ENCODE data around the gene TRABD. TPM values are rescaled to one million over a fixed set of nuclear protein-coding genes. Genes with fewer than 3 reads are reported as not detected.

Gene TRABD
- total and polyA plus RNA-seq, 7 experiments from 2014 or later: 29.4 to 157 (median 106) TPM

DNA sequence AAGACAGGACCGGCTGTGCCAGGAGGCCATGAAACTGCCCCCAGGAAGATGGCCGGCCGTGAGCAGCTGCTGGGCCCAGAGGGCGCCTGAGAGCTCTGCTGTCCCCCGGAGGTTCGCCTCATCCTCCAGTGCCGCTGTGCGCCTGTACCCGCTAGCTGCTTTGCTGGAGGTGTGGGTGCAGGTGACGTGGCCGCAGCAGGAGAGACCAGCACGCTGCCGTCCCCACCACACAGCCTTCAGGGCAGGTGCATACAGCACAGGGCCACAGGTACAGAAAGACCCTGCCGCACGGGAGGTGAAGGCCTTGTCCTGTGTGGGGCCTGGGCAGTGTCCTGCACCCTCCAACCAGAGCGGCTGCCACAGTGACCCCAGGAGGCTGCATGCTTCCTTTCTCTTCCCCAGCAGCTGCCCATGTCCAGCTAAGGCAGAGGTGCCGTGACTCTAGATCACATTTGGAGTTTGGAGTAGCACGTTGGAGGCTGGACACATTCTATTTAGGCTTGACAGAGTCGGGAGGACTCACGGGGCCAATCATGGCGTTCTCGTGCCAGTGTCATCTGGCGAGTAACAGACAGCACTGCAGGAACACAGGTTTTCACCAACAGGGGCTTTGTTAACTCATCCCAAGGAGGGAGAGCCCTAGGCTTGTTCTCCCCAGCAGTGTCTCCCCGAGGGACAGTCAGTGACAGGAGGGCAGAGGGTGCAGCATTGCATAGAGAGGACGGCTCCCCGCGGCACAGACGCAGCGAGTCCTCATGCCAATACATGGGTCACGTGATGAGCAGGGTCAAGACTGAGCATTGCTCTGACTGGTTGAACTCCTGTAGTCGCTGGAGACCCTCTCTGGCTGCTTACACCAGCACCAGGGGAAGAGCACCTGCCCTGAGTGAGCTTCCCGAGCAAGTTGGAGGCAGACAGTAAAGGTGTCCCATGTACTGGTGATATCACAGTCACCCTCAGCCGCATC lies 33.9 kb upstream of the TRABD start:
- H3K27ac ChIP-seq (ENCODE audit: low read depth, low read length): no peak overlapping the region
- Mint-ChIP-seq H3K4me3 (no peak overlapping the region), H3K9me3 (no peaks in the 10 kb centered on the region), H3K4me1 (peaks cover 0 to 4% (median 0%) of the 10 kb centered on the region in 7 donors), H3K27me3 (peaks cover 0 to 3% (median 0%) of the 10 kb centered on the region in 5 donors), H3K36me3 (no peaks in the 10 kb centered on the region), H3K27ac (no peak overlapping the region)
- H3K4me1 ChIP-seq (ENCODE audit: control insufficient read depth in 2 of 2, insufficient read depth in 2 of 2, low read length in 2 of 2): no peaks in the 10 kb centered on the region
- H3K36me3 ChIP-seq (ENCODE audit: control insufficient read depth in 2 of 3, insufficient read depth in 3 of 3, low read length in 3 of 3): no peaks in the 10 kb centered on the region
- no peaks in the 10 kb centered on the region for H3K9me3 ChIP-seq (ENCODE audit: control insufficient read depth in 2 of 3, low read length in 3 of 3)
- ChIA-PET CTCF (no interaction called here), POLR2A (interaction anchor here (1.0 kb wide), 1 partner anchor 40 kb away, joined by 3 read pairs; no protein-coding TSS in a partner anchor)
- intact Hi-C loops (cut with micrococcal nuclease): no loop called here
- DNase-seq (no peak), ATAC-seq (no peak)
- no peaks in the 10 kb centered on the region for H3K27me3 ChIP-seq (ENCODE audit: control insufficient read depth in 2 of 2, insufficient read depth in 2 of 2, low read length in 2 of 2)
- H3K4me3 ChIP-seq (ENCODE audit: low read length): no peak overlapping the region

DNA sequence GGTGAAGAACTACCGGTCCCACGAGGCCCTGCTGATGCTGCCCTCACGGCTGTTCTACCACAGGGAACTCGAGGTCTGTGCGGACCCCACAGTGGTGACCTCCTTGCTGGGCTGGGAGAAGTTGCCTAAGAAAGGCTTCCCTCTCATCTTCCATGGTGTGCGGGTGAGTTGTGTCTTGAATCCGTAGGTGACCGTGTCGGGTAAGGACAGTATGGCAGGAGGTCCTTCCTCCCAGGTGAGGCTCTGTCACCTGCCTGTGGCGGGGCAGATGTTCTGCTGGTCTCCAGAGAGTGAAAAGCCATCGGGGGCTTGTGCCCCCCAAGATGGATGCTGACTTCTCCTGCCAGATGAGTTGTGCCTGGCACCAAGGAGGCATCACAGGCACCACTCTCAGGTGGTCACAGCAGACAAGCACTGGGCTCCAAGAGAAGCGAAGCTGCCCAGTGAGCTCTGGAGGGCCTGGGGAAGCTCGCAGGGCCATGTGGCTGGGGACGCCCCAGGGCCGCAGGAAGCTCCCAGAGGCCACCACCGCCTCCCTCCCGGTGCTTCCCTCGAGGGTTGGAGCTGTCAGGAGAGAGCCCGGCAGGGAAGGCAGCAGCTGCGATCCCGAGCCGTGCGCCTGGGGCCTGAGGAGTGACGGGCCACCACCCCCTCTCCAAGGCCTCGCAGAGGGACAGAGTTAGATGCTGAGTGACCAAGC lies 32.5 kb upstream of the TRABD start:
- POLR2A ChIA-PET: no interaction called here
- Mint-ChIP-seq H3K4me3 (no peak overlapping the region), H3K27ac (no peak overlapping the region), H3K9me3 (no peaks in the 10 kb centered on the region), H3K4me1 (peaks cover 0 to 4% (median 0%) of the 10 kb centered on the region in 7 donors), H3K36me3 (no peaks in the 10 kb centered on the region), H3K27me3 (peaks cover 0 to 6% (median 0%) of the 10 kb centered on the region in 5 donors)
- Histone ChIP-seq H3K27me3 (ENCODE audit: control insufficient read depth in 2 of 2, insufficient read depth in 2 of 2, low read length in 2 of 2) (no peaks in the 10 kb centered on the region), H3K4me1 (ENCODE audit: control insufficient read depth in 2 of 2, insufficient read depth in 2 of 2, low read length in 2 of 2) (no peaks in the 10 kb centered on the region), H3K27ac (ENCODE audit: low read depth, low read length) (no peak overlapping the region), H3K4me3 (ENCODE audit: low read length) (no peak overlapping the region), H3K36me3 (ENCODE audit: control insufficient read depth in 2 of 3, insufficient read depth in 3 of 3, low read length in 3 of 3) (no peaks in the 10 kb centered on the region), H3K9me3 (ENCODE audit: control insufficient read depth in 2 of 3, low read length in 3 of 3) (no peaks in the 10 kb centered on the region)
- CTCF ChIA-PET: no interaction called here
- intact Hi-C loops (cut with micrococcal nuclease): no loop called here
- DNase-seq: no peak
- no peak for ATAC-seq

DNA sequence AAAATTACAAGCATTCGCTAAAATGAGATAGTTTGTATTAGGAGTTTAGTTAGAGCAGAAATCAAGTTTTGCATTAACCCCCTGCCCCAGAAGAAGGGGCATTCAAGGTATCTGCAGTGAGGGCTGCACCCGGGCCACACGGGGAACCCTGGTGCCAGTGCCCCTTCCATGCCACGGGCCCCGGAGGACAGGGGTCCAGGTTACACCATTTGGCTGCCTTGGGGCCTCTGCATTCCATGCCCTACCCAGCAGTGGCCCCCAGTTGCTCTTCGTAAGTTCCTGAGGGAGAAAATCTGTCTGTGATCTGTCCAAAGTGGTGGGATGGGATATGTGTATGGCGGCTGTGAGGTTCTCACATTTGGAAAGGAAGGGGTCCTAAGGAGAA lies 32.0 kb upstream of the TRABD start:
- Histone ChIP-seq H3K36me3 (ENCODE audit: control insufficient read depth in 2 of 3, insufficient read depth in 3 of 3, low read length in 3 of 3) (no peaks in the 10 kb centered on the region), H3K4me3 (ENCODE audit: low read length) (no peak overlapping the region), H3K27me3 (ENCODE audit: control insufficient read depth in 2 of 2, insufficient read depth in 2 of 2, low read length in 2 of 2) (no peaks in the 10 kb centered on the region), H3K9me3 (ENCODE audit: control insufficient read depth in 2 of 3, low read length in 3 of 3) (no peaks in the 10 kb centered on the region), H3K4me1 (ENCODE audit: control insufficient read depth in 2 of 2, insufficient read depth in 2 of 2, low read length in 2 of 2) (no peaks in the 10 kb centered on the region), H3K27ac (ENCODE audit: low read depth, low read length) (no peak overlapping the region)
- no peaks in the 10 kb centered on the region for H3K36me3 Mint-ChIP-seq
- peaks cover 0 to 4% (median 0%) of the 10 kb centered on the region in 7 donors for H3K4me1 Mint-ChIP-seq
- H3K4me3 Mint-ChIP-seq: no peak overlapping the region
- intact Hi-C loops (cut with micrococcal nuclease): no loop called here
- peaks cover 0 to 10% (median 0%) of the 10 kb centered on the region in 5 donors for H3K27me3 Mint-ChIP-seq
- CTCF ChIA-PET: no interaction called here
- POLR2A ChIA-PET: no interaction called here
- H3K27ac Mint-ChIP-seq: no peak overlapping the region
- DNase-seq (no peak), ATAC-seq (no peak)
- no peaks in the 10 kb centered on the region for H3K9me3 Mint-ChIP-seq

DNA sequence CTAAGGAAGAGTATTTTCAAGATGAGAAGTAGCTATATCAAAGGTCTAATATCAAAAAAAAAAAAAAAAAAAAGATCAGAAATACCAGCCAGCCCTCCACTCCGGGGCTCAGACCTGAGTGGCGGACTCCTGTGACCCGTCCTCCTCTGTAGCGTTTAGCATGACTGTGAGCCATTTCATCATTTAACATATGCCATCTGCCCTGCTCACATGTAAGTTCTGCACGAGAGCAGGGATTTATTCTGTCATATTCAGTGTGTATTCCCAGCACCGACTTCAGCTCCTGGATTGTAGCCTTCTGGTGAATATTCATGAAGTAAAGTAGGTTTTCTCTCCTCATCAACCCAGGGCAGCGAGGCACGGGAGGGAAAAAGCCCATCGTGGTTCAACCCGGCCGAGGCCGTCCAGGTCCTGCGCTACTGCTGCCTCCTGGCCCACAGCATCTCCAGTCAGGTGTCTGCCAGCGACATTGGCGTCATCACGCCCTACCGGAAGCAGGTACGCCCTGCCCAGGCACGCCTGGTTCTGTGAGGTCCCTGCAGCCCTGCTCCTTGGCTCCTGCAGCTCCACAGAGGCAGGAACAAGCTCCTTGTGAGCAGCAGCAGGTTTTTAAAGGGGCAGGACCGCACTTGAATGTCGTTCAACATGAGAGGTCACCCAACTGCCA lies 27.9 kb upstream of the TRABD start:
- Mint-ChIP-seq H3K27me3 (peaks cover 4 to 10% (median 8%) of the 10 kb centered on the region in 5 donors), H3K27ac (no peak overlapping the region), H3K4me3 (no peak overlapping the region), H3K4me1 (no peaks in the 10 kb centered on the region), H3K36me3 (no peaks in the 10 kb centered on the region), H3K9me3 (peaks cover 0 to 2% (median 0%) of the 10 kb centered on the region in 11 donors)
- no peak overlapping the region for H3K4me3 ChIP-seq (ENCODE audit: low read length)
- no peak overlapping the region for H3K27ac ChIP-seq (ENCODE audit: low read depth, low read length)
- CTCF ChIA-PET: interaction anchor here (1.2 kb wide), 1 partner anchor 51 kb away, joined by 3 read pairs; no protein-coding TSS in a partner anchor
- no peaks in the 10 kb centered on the region for H3K4me1 ChIP-seq (ENCODE audit: control insufficient read depth in 2 of 2, insufficient read depth in 2 of 2, low read length in 2 of 2)
- H3K9me3 ChIP-seq (ENCODE audit: control insufficient read depth in 2 of 3, low read length in 3 of 3): no peaks in the 10 kb centered on the region
- POLR2A ChIA-PET: no interaction called here
- ATAC-seq: no peak
- intact Hi-C loops (cut with micrococcal nuclease): no loop called here
- DNase-seq: no peak
- H3K36me3 ChIP-seq (ENCODE audit: control insufficient read depth in 2 of 3, insufficient read depth in 3 of 3, low read length in 3 of 3): no peaks in the 10 kb centered on the region
- no peaks in the 10 kb centered on the region for H3K27me3 ChIP-seq (ENCODE audit: control insufficient read depth in 2 of 2, insufficient read depth in 2 of 2, low read length in 2 of 2)

DNA sequence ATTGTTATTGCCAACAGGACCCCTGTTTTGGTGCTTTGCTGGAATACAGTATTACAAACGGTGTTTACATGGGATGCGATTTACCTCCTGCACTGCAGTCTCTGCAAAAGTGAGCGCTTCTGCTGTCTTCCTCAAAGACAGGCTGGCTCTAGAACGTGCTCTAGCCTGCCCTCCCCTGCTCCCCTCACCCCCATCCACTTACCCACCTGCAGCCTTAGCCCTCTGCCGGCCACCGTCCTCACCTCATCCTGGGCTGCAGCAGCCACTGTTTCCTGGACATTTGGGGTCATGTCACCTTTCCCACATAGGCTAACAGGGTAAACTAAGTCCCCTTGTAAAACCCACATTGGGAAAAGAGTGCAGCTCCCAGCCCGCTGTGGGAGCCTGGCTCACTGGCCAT lies 24.8 kb upstream of the TRABD start:
- POLR2A ChIA-PET: interaction anchor here (0.5 kb wide), 1 partner anchor 82 kb away, joined by 3 read pairs; no protein-coding TSS in a partner anchor

DNA sequence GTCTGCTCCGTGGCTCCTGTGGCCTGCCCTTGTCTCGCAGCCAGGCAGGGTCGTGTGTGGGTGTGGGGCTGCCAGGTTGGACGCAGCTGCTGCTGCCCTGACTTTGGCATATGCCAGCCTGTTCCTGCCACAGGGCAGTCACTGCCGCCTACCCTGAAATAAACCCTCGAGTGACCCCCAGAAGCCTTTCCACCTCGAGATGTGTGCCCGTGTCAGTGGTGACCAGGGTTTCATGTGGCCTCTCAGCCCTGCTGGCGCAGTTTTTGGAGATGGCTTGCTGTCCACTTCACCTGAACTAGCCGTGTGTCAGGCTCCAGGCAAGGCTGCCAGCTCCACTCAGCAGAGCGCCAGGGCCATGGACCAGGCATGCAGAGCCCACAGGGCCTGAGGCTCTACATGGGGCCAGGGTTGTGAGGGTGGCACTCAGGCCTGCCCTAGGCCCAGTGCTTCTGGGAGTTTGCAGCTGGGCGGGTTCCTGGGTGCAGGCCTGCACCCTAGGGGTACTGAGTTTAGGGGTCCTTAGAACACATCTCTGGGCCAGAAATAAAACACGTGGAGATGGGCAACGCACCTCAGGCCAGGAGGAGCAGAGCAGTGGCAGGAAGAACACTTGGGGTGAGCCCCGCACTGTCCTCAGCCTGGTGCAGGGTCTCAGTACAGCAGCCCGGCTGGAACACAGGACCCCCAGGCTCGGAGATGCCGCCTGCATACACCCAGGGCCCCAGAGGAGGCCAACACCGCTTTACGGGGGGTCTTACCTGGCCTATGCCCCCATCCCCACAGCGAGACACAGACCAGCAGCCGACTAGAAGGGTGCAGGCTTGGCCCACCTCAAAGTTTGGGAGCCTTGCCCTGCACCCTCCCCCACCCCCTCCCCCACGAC lies 24.0 kb upstream of the TRABD start:
- H3K4me1 ChIP-seq (ENCODE audit: control insufficient read depth in 2 of 2, insufficient read depth in 2 of 2, low read length in 2 of 2): no peaks in the 10 kb centered on the region
- intact Hi-C loops (cut with micrococcal nuclease): no loop called here
- no peaks in the 10 kb centered on the region for H3K36me3 ChIP-seq (ENCODE audit: control insufficient read depth in 2 of 3, insufficient read depth in 3 of 3, low read length in 3 of 3)
- H3K9me3 ChIP-seq (ENCODE audit: control insufficient read depth in 2 of 3, low read length in 3 of 3): no peaks in the 10 kb centered on the region
- ATAC-seq: no peak
- Mint-ChIP-seq H3K27me3 (peaks cover 4 to 16% (median 14%) of the 10 kb centered on the region in 5 donors), H3K27ac (no peak overlapping the region), H3K4me3 (no peak overlapping the region), H3K36me3 (no peaks in the 10 kb centered on the region), H3K4me1 (no peaks in the 10 kb centered on the region), H3K9me3 (peaks cover 0 to 2% (median 0%) of the 10 kb centered on the region in 11 donors)
- no peaks in the 10 kb centered on the region for H3K27me3 ChIP-seq (ENCODE audit: control insufficient read depth in 2 of 2, insufficient read depth in 2 of 2, low read length in 2 of 2)
- ChIA-PET CTCF (no interaction called here), POLR2A (interaction anchor here (0.5 kb wide), 1 partner anchor 82 kb away, joined by 3 read pairs; no protein-coding TSS in a partner anchor)
- DNase-seq: no peak
- H3K27ac ChIP-seq (ENCODE audit: low read depth, low read length): no peak overlapping the region
- no peak overlapping the region for H3K4me3 ChIP-seq (ENCODE audit: low read length)

More for the DNA sequence above, 24.8 kb upstream of the TRABD start:
- H3K27ac ChIP-seq (ENCODE audit: low read depth, low read length): no peak overlapping the region
- no peaks in the 10 kb centered on the region for H3K4me1 Mint-ChIP-seq
- no peak overlapping the region for H3K4me3 Mint-ChIP-seq
- no peaks in the 10 kb centered on the region for H3K36me3 Mint-ChIP-seq
- no peak for DNase-seq
- no peaks in the 10 kb centered on the region for H3K4me1 ChIP-seq (ENCODE audit: control insufficient read depth in 2 of 2, insufficient read depth in 2 of 2, low read length in 2 of 2)
- CTCF ChIA-PET: interaction anchor here (0.7 kb wide), 1 partner anchor 479 kb away, joined by 3 read pairs; no protein-coding TSS in a partner anchor
- H3K27me3 ChIP-seq (ENCODE audit: control insufficient read depth in 2 of 2, insufficient read depth in 2 of 2, low read length in 2 of 2): no peaks in the 10 kb centered on the region
- no peak overlapping the region for H3K4me3 ChIP-seq (ENCODE audit: low read length)
- ATAC-seq: no peak
- H3K9me3 ChIP-seq (ENCODE audit: control insufficient read depth in 2 of 3, low read length in 3 of 3): no peaks in the 10 kb centered on the region
- intact Hi-C loops (cut with micrococcal nuclease): no loop called here
- H3K27me3 Mint-ChIP-seq: peaks cover 4 to 17% (median 15%) of the 10 kb centered on the region in 5 donors
- H3K36me3 ChIP-seq (ENCODE audit: control insufficient read depth in 2 of 3, insufficient read depth in 3 of 3, low read length in 3 of 3): no peaks in the 10 kb centered on the region
- peaks cover 0 to 2% (median 0%) of the 10 kb centered on the region in 11 donors for H3K9me3 Mint-ChIP-seq
- H3K27ac Mint-ChIP-seq: no peak overlapping the region
